HFF-Myc (cell line): ENCODE measurements around the gene SIGLEC10.

Source experiments
- DNase-seq: peaks from one replicate; pipeline ENCODE4 v3.0.0-alpha.2; 2011; ENCODE audit warnings: low read depth; ENCODE audit errors: extremely low read depth
- H3K4me3 ChIP-seq: replicated peaks from 2 replicates; pipeline ENCODE4 v1.5.1; 2011; ENCODE audit warnings: low read depth, mild to moderate bottlenecking, control low read depth, low read length
- CTCF ChIP-seq: IDR thresholded peaks from 2 replicates; pipeline ENCODE4 v1.5.1; 2012; ENCODE audit warnings: mild to moderate bottlenecking, low read depth, low read length, control low read depth; ENCODE audit errors: missing control alignments

Gene SIGLEC10

GRCh38 chr19:51434456-51434855 lies 17.0 kb upstream of the SIGLEC10 start:
- no peak for TF ChIP-seq CTCF
- no peak for DNase-seq
- H3K4me3 ChIP-seq = no peak overlapping the region

- no peak overlapping the region for H3K4me3 ChIP-seq
- DNase-seq = no peak
- TF ChIP-seq CTCF = no peak
These were observed 15.6 kb upstream of the SIGLEC10 start for GRCh38 chr19:51433043-51433442.

- no peak for DNase-seq
- no peak for TF ChIP-seq CTCF
- no peak overlapping the region for H3K4me3 ChIP-seq
These were observed 13.7 kb upstream of the SIGLEC10 start for GRCh38 chr19:51431124-51431523.

DNA sequence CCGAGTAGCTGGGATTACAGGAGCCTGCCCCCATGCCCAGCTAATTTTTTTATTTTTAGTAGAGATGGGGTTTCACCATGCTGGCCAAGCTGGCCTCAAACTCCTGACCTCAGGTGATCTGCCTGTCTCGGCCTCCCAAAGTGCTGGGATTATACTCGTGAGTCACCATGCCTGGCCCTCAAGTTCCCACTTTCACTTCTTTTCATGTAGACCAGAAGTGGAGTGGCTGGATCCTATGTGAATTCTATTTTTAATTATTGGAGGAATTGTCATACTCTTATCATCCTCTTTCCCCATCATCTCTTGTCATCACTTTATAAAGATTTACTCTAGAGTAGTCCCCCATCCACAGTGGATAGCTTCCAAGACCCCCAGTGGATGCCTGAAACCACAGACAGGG lies 12.8 kb upstream of the SIGLEC10 start:
- no peak for TF ChIP-seq CTCF
- no peak overlapping the region for H3K4me3 ChIP-seq
- no peak for DNase-seq

DNA sequence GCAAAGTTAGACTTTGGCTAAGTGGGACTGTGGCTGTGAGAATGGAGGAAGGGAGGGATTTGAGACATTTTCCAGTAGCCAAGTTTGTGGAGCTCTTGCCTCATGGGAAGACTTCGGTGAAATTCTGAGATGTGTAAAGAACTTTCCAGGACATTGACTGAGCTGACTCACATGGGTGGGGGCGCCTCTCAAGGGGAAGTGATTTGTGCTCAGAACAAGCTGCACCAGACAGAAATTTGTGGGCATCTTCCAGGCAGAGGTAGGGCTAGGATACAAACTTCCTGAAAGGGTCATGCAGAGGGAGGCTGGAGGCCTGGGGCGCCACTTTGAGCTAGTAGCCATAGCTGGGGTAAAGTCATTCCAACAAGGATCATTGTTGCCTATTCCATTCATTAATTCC lies 9.8 kb upstream of the SIGLEC10 start:
- no peak overlapping the region for H3K4me3 ChIP-seq
- DNase-seq = no peak
- TF ChIP-seq CTCF = no peak

GRCh38 chr19:51422053-51422448 lies 4.6 kb upstream of the SIGLEC10 start:
- TF ChIP-seq CTCF = peak; percentile 98
- peak; percentile 35 for DNase-seq
- no peak overlapping the region for H3K4me3 ChIP-seq
